HG03432 (cell line): ENCODE data around the gene PHPT1.
"Not testable (repeated sequence)": the region's sequence is repeated elsewhere in the genome, so short reads cannot be mapped to it uniquely, and the experiment has no call there.

ENCODE experiments used
- ATAC-seq: cut with Tn5 transposase; IDR thresholded peaks from one replicate; pipeline ENCODE4 v1.9.1; 2021; ENCODE audit warnings: mild to moderate bottlenecking, moderate library complexity; ENCODE audit not compliant: unreplicated experiment

The PHPT1 gene

DNA sequence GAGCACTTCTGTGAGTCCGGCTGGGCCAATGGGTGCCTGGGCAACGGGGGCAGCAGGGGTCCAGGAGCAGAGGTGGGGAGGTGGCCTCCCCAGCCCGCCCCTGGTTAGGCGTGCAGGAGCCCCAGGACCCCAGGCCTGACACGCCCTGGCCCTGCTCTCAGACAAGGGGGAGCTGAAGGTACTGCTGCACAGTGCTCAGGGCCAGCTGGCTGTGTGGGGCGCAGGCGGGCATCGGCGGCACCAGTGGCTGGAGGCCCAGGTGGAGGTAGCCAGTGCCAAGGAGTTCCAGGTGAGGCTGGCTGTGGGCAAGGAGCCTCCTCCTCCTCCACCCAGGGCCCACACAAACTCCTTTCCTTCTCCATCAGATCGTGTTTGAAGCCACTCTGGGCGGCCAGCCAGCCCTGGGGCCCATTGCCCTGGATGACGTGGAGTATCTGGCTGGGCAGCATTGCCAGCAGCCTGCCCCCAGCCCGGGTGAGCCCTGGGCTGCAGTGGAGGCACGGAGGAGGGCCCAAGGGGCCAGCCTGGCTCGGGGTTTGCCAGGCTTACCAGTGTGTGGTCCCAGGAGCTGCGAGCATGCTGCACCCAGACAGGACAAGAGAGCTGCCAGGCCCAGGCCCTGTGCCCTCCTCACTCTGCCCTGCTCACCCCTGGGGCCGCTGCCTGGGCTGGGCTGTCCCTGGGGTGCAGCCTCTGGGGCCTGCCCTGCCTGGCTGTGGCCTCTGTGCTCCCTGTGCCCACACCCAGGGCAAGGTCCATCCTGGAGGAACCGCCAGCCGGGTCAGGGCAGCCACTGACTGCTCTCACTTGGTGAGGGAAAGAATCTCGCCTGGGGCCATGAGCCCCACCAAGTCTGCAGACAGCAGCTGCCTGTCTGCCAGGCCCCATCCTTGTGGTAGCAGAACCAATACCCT is 9.9 kb downstream of the PHPT1 start:
- ATAC-seq: no peak

DNA sequence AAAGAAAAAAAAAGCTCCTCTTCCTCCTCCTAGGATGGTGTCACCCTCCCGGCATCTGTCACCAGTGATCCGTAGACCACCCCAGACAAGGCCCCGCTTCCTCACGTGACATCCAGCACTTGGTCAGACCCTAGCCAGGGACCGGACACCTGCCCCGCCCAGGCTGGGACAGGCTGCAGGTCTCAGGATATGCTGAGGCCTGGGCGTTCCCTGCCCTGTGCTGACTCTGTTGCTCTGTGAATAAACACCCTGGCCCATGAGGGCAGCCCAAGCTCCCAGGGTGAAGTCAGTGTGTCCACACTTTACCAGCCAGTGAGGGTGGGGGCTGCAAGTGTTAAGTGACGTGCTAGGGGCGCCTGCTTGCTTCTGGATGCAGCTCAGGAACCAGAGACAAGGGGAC is 11.3 kb downstream of the PHPT1 start:
- no peak for ATAC-seq

DNA sequence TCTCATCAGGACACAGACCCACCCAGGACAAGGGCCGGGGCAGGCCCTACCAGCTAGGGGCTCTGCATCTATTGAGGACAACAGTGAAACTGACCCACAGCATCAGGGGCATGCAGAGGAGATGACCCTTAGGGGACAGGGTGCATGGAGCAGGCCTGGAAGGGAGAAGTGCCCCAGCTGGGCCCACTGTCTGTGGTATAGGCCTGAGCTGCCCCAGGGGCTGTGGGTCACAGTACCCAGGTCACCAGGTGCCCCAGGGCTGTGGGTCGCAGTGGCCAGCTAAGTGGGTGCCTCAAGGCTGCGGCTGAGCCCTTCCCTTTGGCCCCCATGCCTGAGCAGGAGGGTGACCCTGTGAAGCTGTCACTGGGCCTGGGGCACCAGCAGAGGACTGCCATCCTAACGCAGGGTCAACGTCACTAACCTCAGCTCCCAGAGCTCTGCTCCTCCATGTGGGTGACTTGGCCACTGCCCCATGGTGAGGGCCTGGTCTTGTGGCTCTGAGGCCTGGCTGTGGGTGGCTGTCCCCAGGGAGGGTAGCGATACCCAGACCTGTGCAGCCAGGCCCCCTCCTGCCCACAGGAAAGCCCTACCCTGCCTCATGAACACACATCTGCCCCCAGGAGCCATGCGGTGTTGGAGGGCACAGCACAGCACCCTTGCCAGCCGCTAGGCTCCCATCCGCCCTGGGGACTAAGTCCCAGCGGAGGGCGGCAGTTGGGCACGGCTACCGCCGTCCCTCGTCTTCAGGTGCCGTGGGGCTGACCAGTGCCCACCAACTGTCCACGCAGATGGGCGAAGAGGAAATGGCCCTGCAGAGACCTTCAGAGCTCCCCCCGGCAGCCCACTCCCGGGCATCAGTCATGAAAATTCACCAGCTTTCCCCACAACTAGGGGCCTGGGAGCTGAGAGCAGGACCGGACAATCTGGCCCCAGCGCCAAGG is 12.0 kb downstream of the PHPT1 start:
- no peak for ATAC-seq

DNA sequence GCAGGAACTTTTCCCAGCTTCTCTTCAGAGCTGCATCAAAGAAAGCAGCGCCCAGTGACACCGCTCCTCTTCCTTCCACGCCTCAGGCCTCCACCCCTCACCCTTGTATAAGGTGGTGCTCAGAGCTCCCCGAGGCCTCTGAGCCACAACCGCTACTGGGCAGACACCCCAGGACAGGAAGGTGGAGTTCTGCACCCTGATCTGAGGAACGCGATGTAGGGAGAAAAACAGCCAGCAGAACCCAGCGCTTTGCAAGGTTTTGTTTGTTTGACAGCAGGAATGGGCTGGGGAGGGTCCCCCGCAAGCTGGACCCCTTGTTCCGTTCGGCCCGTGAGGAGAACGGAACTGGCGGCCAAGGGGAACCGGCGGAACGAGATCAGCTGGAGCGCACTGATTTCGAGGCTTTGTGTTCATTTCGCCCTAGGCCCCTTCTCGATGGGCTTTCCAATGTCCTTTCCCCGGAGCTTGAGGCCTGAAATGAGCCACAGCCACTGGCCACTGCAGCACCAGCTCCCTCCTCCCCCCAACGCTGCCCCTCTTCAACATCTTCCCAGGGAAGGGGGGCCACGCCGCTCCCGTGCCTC is 12.8 kb downstream of the PHPT1 start:
- no peak for ATAC-seq

DNA sequence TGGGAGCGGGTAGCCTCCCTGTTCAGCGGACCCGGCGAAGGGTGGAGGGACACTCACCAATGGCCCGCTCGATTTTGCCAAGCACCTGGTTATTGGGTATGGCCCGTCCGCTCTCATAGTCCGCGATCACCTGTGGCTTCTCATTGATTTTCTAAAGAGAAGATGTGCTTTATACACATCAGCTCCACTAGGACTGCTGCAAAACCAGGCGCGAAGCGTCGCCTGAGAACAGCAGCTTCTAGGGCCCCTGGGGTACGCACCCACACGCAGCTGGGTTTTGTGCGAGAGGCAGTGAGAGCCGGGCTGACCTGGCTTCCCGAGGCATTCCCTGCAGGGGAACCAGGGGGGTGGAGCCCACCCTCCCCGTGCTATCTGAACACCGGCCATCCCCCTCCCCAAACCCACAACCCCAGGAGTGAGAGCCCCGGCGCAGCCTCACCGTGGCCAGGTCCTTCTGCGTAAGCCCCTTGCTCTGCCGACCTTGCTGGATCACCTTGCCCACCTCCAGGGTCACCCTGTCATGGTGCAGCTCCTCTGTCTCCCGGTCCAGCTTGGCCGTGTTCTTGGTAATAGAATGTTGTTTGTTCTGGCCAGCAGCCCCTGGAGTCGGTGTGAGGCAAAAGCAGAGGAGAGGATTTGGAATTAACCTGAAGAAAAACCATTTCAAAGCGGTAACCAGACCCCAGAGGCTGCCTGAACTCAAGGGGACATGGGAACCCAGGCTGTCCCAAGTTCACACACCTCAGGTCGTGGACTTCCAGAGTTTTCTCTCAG is 13.8 kb downstream of the PHPT1 start:
- ATAC-seq: no peak

DNA sequence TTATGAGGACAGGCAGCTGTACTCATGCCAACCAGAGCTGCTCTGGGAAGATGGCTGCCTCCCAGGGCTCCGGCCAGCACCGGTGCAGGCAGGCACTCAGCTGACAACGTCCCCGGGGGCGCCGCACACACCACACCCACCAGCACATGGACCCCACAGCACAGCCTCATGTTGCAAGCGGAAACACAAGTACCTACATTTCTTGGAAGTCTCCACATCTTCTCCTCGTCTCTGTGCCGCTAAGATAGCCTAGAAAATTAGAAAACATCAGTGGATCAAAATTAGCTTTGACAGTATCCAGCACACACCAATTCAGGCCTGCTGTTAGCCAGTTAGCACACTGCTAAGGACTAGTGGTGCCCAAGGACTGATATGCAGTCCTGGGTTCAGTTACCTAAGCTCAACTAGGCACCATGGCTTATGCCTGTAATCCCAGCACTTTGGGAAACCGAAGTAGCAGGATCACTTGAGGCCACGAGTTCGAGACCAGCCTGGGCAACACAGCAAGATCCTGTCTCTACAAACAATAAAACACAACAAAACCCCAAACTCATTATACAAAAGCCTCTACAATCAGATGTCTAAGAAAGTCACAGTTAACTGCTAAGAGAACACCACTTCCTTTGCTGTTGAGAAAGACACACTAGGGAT is 14.5 kb downstream of the PHPT1 start:
- ATAC-seq: no peak

DNA sequence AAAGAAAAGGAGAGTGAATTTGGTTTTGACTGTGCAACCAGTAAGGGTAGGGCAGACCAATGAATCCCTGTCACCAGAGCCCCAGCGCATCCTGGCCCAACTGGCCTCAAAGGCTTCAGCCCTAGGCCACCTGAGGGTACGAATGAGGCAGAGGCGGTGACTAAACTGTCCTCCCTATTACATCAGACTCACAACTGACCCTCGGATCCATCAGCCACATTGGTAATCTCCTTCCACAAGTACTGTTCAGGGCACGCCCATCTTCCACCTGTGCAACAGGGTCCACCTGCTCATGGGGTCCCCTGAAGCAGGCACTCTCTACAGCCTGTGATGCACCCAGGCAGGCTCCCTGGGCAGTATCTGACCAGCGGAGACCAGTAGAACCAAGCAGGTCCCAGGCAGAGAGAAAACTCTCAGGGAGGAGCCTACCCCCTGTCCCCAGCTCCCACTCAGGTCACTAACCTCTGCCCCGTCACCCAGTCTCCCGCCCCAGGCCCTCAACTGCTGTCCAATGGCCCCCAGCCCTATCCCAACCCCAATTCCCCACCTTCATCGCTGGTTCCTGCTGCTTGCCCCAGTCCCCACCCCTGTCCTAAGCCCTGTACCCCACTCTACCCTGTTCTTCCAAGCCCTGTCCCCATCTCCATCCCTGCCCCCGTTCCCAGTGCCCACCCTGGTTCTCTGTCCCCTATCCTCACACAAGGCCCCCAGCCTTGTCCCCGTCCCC is 16.0 kb downstream of the PHPT1 start:
- ATAC-seq: no peak

DNA sequence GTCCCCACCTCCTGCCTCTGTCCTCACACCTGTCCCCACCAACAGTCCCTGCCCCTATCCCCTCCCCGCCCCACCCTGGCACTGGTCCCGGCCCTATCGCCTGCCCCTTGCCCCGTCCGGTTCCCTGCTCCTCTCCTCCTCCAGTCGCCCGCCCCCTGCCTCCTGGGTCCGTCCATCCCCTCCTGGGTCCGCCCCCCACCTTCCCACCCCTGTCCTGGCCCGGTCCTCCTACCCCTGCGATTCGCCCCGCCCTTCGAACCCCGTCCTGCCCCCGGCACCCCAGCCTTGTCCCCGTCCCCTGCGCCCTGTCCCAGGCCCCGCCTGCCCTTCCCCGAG is 16.5 kb downstream of the PHPT1 start:
- no peak for ATAC-seq

DNA sequence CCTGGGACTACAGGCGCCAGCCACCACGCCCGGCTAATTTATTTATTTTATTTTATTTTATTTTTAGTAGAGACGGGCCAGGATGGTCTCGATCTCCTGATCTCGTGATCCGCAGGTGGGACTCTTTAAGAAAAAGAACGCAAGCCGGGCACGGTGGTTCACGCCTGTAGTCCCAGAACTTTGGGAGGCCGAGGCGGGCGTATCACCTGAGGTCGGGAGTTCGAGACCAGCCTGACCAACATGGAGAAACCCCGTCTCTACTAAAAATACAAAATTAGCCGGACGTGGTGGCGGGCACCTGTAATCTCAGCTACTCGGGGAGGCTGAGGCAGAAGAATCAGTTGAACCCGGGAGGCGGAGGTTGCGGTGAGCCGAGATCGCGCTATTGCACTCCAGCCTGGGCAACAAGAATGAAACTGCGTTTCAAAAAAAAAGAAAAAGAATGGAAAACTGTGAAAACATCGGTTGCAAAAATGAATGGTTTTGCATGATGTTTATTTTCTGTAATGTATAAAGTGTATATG is 17.8 kb downstream of the PHPT1 start:
- not testable (repeated sequence) for ATAC-seq

DNA sequence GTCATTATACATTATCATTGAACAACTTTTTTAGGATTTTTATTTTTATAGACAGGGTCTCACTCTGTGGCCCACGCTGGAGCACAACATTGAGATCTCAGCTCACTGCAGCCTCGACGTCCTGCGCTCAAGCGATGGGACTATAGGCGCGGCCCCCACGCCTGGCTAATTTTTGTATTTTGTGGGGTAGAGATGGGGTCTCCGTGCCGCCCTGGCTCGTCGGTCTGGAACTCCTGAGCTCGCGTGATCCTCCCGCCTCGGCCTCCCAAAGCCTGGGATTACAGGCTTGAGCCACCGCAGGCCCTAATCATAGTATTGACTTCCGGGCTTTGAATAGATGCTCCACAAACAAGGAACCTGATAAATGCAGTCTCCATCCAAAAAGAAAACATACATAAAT is 18.3 kb downstream of the PHPT1 start:
- no peak for ATAC-seq

DNA sequence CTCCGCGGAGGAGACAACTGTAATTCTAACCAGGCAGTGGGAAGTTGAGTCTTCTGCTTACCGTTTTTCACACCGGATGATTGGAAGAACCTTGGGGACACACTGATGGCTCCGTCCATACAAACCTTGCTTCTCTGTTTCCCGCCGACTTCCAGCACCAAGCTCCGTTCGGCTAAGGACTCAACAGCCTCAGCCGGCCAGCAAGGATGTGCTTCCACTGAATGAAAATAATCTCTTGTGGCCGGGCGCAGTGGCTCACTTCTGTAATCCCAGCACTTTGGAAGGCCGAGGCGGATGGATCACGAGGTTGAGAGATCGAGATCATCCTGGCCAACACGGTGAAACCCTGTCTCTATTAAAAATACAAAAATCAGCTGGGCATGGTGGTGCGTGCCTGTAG is 18.7 kb downstream of the PHPT1 start:
- ATAC-seq: no peak

DNA sequence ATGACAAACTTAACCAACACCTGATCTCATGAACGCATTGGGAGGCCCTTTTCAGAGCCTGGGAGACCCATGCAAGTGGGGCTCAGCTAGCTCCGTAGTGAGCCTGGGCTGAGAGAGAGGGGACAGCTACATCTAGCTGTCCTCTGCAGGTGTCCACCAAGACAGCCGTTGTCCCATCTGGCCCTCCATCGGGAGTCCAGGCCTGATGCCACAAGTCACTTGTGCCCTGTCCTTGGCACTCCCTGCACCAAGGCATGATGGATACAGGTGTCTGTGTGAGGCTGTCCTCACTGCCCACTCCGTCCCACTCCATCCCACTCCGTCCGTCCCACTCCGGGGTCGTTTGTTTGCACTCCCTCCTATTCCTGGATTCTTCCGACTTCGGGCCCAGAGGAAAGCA is 19.4 kb downstream of the PHPT1 start:
- no peak for ATAC-seq

DNA sequence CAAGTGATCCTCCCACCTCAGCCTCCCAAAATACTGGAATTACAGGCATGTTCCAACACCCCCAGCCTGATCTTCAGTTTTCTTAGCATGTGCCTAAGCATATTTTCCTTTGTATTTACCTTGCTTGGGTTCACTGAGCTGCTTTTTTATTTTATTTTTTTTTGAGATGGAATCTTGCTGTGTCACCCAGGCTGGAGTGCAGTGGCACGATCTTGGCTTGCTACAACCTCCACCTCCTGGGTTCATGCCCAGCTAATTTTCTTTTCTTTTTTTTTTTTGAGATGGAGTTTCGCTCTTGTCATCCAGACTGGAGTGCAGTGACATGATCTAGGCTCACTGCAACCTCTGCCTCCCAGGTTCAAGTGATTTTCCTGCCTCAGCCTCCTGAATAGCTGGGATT is 20.4 kb downstream of the PHPT1 start:
- not testable (repeated sequence) for ATAC-seq

DNA sequence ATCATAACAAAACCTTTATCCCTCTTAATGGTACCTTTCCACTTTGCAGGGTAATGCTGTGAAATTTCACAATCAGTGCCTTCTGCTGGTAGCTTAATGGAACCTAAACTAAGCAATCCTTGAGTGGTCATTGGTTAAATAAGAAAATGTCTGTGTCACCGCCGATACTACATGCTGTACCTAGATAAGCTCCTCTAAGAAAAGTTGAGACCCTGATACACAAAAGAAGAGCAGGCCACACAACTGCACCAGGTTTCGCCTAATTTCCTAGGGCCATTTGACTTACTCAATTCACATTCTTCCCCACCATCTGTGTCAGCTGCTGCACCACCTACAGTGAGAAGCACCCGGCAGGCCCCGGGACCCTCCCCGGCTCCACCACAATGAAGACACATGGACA is 25.9 kb downstream of the PHPT1 start:
- no peak for ATAC-seq

DNA sequence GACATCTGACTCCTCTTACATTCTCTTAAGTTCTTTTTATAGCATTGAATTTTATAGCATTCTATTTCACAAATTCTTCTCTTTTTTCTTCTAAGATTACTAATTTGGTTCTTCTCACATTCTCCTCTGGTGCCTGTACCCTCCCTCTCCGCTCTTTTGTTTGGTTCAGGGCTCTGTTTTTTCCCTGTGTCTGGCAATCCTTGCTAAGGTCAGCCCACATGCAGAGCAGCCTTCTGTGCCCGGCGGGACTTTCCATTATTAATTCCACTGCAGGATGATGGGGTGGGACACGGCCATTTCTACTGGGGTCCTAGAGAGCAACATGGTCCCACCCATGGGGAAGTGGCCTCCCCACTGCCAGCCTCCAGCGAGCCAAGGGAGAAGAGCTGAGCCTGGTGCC is 27.3 kb downstream of the PHPT1 start:
- ATAC-seq: no peak

DNA sequence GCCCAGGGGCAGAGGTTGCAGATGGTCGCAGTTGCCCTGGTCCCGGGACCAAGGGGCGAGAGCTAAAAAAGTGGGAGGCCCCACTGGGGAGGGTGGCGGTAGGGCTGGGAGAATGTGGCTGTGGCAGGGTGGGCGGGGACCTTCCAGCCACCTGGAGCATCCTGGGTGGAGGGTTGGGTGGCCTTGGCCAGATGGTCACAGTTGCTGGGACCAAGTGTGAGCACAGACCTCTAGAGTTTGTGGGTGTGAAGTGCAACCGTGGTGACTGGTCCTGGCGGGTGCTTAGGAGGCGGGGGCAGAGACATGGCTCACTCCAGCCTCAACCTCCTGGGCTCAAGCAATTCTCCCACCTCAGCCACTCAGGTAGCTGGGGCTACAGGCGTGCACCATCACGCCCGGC is 31.4 kb downstream of the PHPT1 start:
- no peak for ATAC-seq

DNA sequence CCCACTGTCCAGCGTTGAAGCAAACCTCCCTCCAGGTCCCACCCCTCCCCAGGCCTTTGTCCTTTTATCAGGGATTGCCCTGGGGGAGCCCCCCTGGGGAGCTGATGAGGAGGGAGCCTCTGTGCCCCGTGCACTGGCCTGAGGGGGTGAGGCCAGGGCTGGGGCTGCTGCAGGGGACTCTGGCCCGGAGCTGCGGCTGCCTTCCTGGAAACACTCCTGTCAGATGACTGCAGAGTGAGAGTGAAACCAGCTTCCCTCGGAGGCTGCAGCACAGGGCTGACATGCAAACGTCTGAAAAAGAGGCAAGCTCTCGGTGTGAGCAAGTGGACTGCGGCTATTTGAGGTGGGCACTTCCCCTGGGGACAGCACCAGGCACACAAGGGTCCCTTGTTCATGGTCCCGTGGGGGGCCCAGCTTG is 32.5 kb downstream of the PHPT1 start:
- ATAC-seq: peak; percentile 24

DNA sequence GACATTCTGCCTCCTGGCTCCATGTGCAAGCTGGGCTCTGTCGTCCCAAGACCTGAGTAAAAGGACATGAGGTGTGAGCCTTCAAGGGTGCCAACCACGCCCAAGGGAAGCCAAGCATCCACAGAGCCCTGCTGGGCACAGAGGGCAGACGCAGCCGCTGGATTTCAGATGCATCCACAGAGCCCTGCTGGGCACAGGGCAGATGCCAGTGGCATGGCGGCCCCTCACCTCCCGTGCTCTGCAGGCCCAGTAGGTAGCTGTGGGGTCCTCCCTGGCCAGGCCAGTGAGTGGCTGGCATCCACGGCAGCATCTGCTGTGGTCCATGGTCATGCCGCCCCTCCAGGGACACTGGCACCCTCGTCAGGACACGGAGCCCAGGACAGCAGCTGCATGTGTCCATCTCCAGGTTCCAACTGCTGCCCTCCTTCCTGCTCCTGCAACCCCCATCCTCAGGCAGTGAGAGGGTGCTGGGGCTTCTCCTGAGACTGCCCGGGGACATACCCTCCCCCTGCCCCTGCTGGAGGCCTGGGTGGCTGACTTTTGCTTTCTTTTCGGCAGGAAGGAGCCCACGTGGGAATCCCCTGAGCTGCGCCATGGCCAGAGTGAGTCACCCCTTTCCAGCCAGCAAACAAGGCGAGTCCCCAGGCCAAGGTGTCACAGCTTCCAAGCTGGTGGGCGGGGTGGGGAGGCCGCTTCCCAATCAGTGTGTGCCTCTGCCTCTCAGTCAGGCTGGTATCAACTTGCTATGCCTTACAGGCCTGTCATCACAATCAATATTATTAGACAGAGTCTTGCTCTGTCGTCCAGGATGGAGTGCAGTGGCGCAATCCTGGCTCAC is 33.1 kb downstream of the PHPT1 start:
- peak; percentile 37 for ATAC-seq

DNA sequence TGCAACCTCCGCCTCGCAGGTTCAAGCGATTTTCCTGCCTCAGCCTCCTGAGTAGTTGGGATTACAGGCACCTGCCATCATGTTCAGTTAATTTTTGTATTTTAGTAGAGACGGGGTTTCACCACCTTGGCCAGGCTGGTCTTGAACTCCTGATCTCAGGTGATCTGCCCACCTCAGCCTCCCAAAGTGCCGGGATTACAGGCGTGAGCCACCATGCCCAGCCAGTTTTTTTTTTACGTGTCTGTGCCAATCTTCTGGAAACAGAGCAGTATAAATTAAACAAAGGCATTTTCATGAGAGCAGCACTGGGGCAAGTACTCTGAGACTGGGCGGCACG is 33.7 kb downstream of the PHPT1 start:
- ATAC-seq: not testable (repeated sequence)
